GM18868 (cell line): ENCODE measurements around the gene ARHGAP21.

Experiments used
- ATAC-seq: cut with Tn5 transposase; IDR thresholded peaks from one replicate; pipeline ENCODE4 v1.9.1; 2021; ENCODE audit warnings: mild to moderate bottlenecking, moderate library complexity; ENCODE audit not compliant: unreplicated experiment

ARHGAP21 gene

GRCh38 chr10:24723386-24723787 lies 300 bp downstream of the ARHGAP21 start:
- peak; percentile 13 for ATAC-seq

DNA sequence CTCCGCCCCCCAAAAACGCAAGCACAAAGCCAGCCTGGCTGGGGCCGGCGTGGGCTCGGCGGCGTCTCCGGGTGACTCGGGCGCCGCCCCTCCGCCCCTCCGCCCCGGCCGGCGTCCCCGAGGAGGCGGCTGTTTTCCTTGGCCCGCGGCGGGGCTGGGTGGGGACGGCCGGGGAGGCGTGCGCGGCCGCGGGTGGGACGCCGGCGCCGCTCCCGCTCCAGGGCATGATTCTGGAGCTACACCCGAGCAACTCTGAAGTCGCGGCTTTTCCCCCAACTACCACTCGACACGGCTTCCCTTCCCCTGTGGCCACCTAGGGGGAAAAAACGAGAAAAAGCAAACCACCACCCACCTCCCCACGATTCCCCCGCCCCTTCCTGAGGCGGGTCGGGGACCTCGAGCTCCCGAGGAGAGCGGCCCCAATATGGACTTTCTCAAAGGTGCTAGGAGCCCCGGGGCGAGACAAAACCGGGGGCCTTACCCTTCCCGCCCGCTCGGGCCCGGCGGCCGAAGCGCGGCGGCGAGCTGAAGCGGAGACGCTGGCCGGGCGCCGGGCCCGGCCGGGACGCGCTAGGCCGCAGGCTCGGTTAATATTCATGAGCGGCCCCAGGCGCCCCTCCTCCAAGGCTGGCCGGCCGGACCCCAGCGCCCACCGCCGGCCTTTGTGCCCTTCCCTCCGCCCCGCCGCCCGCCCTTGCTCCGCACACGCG lies 856 bp downstream of the ARHGAP21 start:
- peak; percentile 27 for ATAC-seq

- no peak for ATAC-seq
Observed at GRCh38 chr10:24722131-24722675, 1.5 kb downstream of the ARHGAP21 start.

GRCh38 chr10:24721229-24722106 lies 2.2 kb downstream of the ARHGAP21 start:
- ATAC-seq, result no peak

- ATAC-seq, result no peak
Observed at GRCh38 chr10:24720096-24720495, 3.6 kb downstream of the ARHGAP21 start.

DNA sequence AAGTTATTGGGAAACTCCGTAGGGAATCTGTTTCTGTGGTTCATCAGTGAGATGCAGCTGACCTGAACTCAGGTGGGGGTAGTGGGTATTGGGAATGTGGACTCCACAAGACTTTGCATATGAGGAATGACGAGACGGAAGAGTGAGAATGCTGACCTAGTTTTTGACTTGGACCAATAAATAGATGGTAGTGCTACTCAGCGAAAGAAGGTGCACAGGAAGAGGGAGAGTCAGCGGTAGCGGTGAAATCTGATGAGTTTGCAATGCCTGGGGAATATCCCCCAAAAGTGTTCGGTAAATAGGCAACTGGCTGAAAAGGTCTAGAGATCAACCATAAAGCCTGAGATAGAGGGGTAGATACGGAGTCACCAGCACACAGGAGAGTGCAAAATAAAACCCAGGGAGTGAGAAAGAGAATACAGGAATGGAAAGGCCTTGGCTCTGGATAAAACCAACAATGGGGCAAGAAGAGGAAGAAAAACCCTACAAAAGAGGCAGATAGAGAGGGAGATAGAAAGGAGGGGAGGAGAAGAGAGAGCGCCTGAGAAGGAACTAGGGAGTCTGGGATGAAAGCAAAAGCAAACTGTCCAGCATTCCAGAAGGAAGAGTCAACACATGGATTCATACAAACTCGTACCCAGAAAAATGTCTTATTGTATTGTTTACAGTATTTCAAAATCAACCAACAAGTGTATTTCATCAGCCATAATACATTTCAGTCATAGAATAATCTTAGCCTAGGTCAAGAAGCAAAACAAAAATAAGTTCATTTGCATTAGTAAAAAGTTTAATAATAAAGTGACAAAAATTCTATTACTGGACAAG lies 5.4 kb downstream of the ARHGAP21 start:
- no peak for ATAC-seq

DNA sequence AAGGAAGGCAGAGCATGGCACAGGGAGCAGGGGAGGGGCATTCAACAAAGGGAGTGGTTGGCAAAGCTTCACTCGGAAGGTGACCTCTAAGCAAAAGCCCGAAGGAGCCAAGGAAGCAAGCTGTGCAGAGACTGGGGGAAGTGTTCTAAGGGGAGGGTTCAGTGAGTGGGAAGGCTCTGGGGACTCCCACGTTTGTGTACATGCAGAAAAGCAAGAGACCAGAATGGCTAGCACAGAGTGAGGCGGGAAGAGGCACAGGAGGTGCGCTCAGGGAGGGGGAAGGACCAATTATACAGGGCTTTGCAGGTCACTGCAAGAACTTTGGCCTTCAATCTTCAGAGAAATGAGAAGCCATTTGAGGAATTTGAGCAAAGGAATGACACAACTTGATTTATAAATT lies 7.4 kb downstream of the ARHGAP21 start:
- no peak for ATAC-seq

- no peak for ATAC-seq
Observed at GRCh38 chr10:24715246-24715769, 8.4 kb downstream of the ARHGAP21 start.

GRCh38 chr10:24713086-24713485 lies 10.6 kb downstream of the ARHGAP21 start:
- no peak for ATAC-seq

- no peak for ATAC-seq
Observed at GRCh38 chr10:24711465-24711864, 12.2 kb downstream of the ARHGAP21 start.

DNA sequence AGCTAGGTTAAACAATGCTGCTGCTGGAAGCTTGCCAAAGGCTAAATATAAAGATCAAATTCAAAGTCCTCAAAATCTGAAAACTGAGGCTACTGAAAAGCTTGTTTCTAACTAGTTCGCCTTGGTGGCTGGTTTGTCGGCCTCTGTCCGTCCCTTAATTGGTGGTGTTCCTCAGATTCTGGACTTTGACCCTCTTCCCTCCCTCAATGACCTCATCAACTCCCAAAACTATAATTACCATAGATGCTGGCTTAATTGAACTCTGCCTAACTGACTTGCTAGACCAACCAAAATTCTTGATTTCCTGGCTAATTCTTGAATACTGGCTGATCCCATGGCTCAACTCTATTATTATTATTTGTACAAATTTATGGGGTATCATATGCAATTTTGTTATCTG lies 15.6 kb downstream of the ARHGAP21 start:
- ATAC-seq, result no peak

DNA sequence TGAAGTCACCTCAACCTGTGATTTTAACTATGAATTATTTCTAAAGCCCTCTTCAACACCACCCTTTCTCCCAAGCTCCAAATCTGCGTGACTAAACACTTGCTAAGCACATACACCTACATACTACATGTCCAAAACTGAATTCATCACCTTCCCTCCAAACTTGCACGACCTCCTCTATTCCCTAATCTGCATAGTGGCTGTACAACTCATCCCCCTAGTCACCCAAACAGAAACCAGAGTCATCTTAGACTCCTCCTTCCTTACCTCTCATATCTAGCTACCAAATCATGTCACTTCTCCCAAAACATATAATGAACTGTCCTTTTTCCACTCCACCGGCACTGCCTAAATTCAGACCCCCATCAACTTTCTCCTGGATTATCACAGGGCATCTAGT lies 16.2 kb downstream of the ARHGAP21 start:
- ATAC-seq, result peak; percentile 66

- peak; percentile 77 for ATAC-seq
Observed at GRCh38 chr10:24706479-24707118, 17.1 kb downstream of the ARHGAP21 start.

- ATAC-seq, result no peak
Observed at GRCh38 chr10:24703700-24704099, 20.0 kb downstream of the ARHGAP21 start.

DNA sequence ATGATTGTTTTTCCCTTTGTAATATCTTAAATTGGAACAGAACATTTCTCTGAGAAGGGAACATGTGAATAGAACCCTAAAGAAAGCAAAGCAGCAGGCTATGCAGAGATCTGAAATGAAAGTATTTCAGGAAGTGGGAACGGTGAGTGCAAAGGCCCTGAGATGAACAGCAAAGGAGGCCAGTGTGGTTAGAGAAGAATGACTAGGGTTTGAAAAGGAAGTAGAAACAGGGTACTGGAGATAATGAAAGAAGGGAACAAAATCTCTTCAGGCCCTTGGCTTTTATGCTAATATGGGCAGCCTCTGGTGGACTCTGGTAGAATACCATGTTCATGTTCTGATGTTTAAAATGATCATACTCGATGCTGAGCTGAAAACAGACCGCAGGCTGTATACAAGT lies 22.2 kb downstream of the ARHGAP21 start:
- ATAC-seq, result peak; percentile 89

DNA sequence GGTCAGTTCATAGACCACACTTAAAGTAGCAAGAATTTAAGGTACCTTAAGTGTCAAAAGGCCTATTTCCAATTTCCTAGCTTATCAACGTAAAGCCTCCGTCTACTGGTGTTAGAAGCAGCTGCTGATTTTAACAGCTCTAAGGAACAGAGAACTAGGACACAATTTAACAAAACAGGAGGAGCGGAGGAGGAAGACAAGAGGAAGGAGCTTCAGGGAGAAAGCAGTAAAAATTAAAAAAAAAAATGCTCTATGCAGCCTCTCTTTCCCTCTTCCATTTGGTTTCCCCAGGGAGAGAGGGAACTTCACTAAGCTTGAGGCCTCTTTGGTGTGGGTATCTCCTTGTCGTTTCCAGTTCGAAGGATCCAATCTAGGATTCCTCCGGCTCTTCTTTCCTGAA lies 22.7 kb downstream of the ARHGAP21 start:
- no peak for ATAC-seq

DNA sequence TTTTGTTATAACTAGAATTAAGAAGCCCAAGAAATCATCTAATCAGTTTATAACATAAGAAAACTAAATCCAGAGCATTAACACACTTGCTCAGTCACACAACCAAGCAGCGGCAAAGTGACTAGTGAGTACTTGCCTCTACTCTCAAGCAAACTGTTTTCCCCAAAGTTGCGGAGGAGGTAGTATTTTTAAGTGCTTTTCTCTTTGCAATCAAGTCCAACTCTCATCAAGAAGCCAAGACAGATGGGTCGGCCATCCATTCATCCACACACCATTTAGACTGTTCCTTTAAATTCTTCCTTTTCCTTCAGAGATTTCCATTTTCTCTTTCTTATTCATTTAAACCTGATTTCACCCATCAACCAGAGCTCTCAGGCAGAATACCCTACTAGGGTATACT lies 25.4 kb downstream of the ARHGAP21 start:
- ATAC-seq, result no peak

GRCh38 chr10:24697080-24697479 lies 26.6 kb downstream of the ARHGAP21 start:
- ATAC-seq, result no peak

DNA sequence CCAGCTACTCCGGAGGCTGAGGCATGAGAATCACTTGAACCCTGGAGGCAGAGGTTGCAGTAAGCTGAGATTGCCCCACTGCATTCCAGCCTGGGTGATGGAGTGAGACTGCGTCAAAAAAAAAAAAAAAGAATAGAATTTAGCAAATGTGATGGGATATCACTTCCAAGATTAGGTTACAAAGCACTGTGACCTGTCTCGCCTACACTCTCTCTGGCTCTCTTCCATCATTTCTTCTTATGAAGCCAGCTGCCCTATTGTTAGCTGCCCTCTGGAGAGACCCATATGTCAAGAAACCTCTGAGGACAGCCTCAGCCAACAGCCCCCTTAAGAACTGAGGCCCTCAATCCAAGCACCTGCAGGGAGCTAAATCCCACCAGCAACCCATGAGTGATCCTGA lies 28.2 kb downstream of the ARHGAP21 start:
- no peak for ATAC-seq

- ATAC-seq, result no peak
Observed at GRCh38 chr10:24694086-24694485, 29.6 kb downstream of the ARHGAP21 start.
